ENCODE measurements around the gene STAG3.

The STAG3 gene

GRCh38 chr7:100154651-100155491 lies 22.8 kb upstream of the STAG3 start:
- TF ChIP-seq FOXM1 (IDR thresholded peaks at IDR 0.05; ENCODE audit: borderline replicate concordance) (no peak), BHLHE40 (IDR thresholded peaks at IDR 0.05; ENCODE audit: borderline replicate concordance) (no peak), TARDBP (IDR thresholded peaks at IDR 0.05) (no peak), ZNF384 (IDR thresholded peaks at IDR 0.05) (no peak), NFRKB (IDR thresholded peaks at IDR 0.05) (no peak), CTBP1 (IDR thresholded peaks at IDR 0.05; ENCODE audit: borderline replicate concordance) (no peak), FOXA1 (IDR thresholded peaks at IDR 0.05) (no peak), ELF4 (IDR thresholded peaks at IDR 0.05) (no peak), SP1 (IDR thresholded peaks at IDR 0.05) (no peak)
- CTCF ChIA-PET, result no interaction called here
- no peak for DNase-seq (ENCODE audit: extremely low spot score)
- POLR2A ChIA-PET, result no interaction called here

- ChIA-PET POLR2A (interaction anchor here (0.9 kb wide), 1 partner anchor 22 kb away, joined by 4 read pairs; the partner anchor contains the start of gene GPC2), CTCF (no interaction called here)
- TF ChIP-seq PKNOX1 (IDR thresholded peaks at IDR 0.05), result no peak
- TF ChIP-seq FOXK2 (IDR thresholded peaks at IDR 0.05), result no peak
- no peak for TF ChIP-seq ZNF384 (IDR thresholded peaks at IDR 0.05)
- no peak for TF ChIP-seq SUZ12 (IDR thresholded peaks at IDR 0.05)
- no peak for TF ChIP-seq ARNT (IDR thresholded peaks at IDR 0.05)
- TF ChIP-seq CTBP1 (IDR thresholded peaks at IDR 0.05; ENCODE audit: borderline replicate concordance), result no peak
- TF ChIP-seq HDGF (IDR thresholded peaks at IDR 0.05; ENCODE audit: borderline replicate concordance), result no peak
- TF ChIP-seq TARDBP (IDR thresholded peaks at IDR 0.05), result no peak
- TF ChIP-seq L3MBTL2 (conservative IDR thresholded peaks at IDR 0.05), result no peak
- TF ChIP-seq FOXA1 (IDR thresholded peaks at IDR 0.05), result no peak
- no peak for TF ChIP-seq BHLHE40 (IDR thresholded peaks at IDR 0.05; ENCODE audit: borderline replicate concordance)
- no peak for TF ChIP-seq LEF1 (IDR thresholded peaks at IDR 0.05; ENCODE audit: borderline replicate concordance)
- TF ChIP-seq ELF4 (IDR thresholded peaks at IDR 0.05), result no peak
- TF ChIP-seq FOXM1 (IDR thresholded peaks at IDR 0.05; ENCODE audit: borderline replicate concordance), result no peak
- TF ChIP-seq NFRKB (IDR thresholded peaks at IDR 0.05), result no peak
- TF ChIP-seq SP1 (IDR thresholded peaks at IDR 0.05), result no peak
- DNase-seq (ENCODE audit: extremely low spot score), result no peak
Measured at GRCh38 chr7:100155553-100156317, 22.0 kb upstream of the STAG3 start.

DNA sequence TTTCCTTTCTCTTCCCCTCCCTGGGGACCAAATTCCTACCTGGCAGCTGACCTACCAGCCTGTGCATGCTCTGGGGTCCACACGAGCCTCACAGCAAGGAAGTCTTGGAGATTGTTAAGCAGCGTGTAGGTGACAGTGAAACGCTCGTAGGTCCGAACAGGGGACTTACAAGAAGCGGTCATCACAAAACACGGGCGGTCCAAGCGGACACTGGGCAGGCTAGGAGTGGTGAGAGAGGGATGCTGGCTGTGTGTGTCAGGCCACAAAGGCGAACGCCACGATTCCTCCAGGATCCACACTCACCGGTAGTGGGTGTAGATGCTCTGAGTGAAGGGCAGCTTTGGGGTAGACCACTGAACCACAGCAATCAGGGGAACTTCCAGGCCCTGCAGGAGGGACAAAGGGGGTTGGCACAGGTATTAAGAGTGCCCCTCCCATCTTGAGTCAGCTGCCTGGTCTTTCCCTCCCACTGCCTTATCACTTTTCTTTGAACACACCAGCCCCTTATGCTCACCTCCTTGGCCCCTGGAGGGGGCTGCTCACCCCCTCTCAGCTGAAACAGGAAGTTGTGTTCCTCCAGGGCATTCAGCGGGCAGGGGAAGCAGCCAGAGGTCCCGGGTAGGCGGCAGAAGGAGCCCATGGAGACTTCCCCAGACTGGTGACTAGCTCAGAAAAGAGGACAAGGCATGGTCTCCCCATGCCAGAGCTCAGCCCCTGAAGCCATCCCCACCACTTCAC lies 21.2 kb upstream of the STAG3 start:
- DNase-seq (ENCODE audit: extremely low spot score), result no peak
- POLR2A ChIA-PET, result interaction anchor here (0.7 to 2.1 kb wide), 3 partner anchors 8 to 682 kb away, joined by 3 to 20 read pairs (median 4); partner anchors contain the start of genes GPC2 and LAMTOR4

GRCh38 chr7:100157069-100157333 lies 20.7 kb upstream of the STAG3 start:
- DNase-seq (ENCODE audit: extremely low spot score), result no peak
- POLR2A ChIA-PET, result interaction anchor here (0.9 to 2.1 kb wide), 4 partner anchors 9 to 20 kb away, joined by 3 to 20 read pairs (median 4); partner anchors contain the start of genes GPC2 and LAMTOR4
- TF ChIP-seq PKNOX1 (IDR thresholded peaks at IDR 0.05) (no peak), FOXA1 (IDR thresholded peaks at IDR 0.05) (no peak), FOXK2 (IDR thresholded peaks at IDR 0.05) (no peak), SUZ12 (IDR thresholded peaks at IDR 0.05) (no peak), NFRKB (IDR thresholded peaks at IDR 0.05) (no peak), LEF1 (IDR thresholded peaks at IDR 0.05; ENCODE audit: borderline replicate concordance) (no peak), TARDBP (IDR thresholded peaks at IDR 0.05) (no peak), BHLHE40 (IDR thresholded peaks at IDR 0.05; ENCODE audit: borderline replicate concordance) (no peak), CTBP1 (IDR thresholded peaks at IDR 0.05; ENCODE audit: borderline replicate concordance) (no peak), ARNT (IDR thresholded peaks at IDR 0.05) (no peak), FOXM1 (IDR thresholded peaks at IDR 0.05; ENCODE audit: borderline replicate concordance) (no peak)
- CTCF ChIA-PET, result no interaction called here

More for the DNA sequence above, 21.2 kb upstream of the STAG3 start:
- TF ChIP-seq CTBP1 (IDR thresholded peaks at IDR 0.05; ENCODE audit: borderline replicate concordance), result no peak
- TF ChIP-seq TARDBP (IDR thresholded peaks at IDR 0.05), result no peak
- TF ChIP-seq BHLHE40 (IDR thresholded peaks at IDR 0.05; ENCODE audit: borderline replicate concordance), result no peak
- TF ChIP-seq NFRKB (IDR thresholded peaks at IDR 0.05), result no peak
- TF ChIP-seq SUZ12 (IDR thresholded peaks at IDR 0.05), result no peak
- no peak for TF ChIP-seq FOXK2 (IDR thresholded peaks at IDR 0.05)
- TF ChIP-seq FOXM1 (IDR thresholded peaks at IDR 0.05; ENCODE audit: borderline replicate concordance), result no peak
- TF ChIP-seq ARNT (IDR thresholded peaks at IDR 0.05), result no peak
- TF ChIP-seq ZNF384 (IDR thresholded peaks at IDR 0.05), result no peak
- no peak for TF ChIP-seq ELF4 (IDR thresholded peaks at IDR 0.05)
- CTCF ChIA-PET, result no interaction called here

- ChIA-PET POLR2A (interaction anchor here (0.9 to 2.1 kb wide), 3 partner anchors 9 to 19 kb away, joined by 3 to 20 read pairs (median 4); partner anchors contain the start of genes GPC2 and LAMTOR4), CTCF (no interaction called here)
- peak; percentile 50 for DNase-seq (ENCODE audit: extremely low spot score)
- TF ChIP-seq HDGF (IDR thresholded peaks at IDR 0.05; ENCODE audit: borderline replicate concordance) (0 out of 2 replicates have a peak, but pooled peaks have one; percentile 21), NFRKB (IDR thresholded peaks at IDR 0.05) (no peak), FOXA1 (IDR thresholded peaks at IDR 0.05) (no peak), FOXM1 (IDR thresholded peaks at IDR 0.05; ENCODE audit: borderline replicate concordance) (peak; percentile 25; the same call in 1 of the 2 replicates)
Measured at GRCh38 chr7:100157334-100158228, 20.1 kb upstream of the STAG3 start.
